Ureter (tissue), 1 donor: ENCODE data around the gene TMEM200A. TPM values are rescaled to one million over a fixed set of nuclear protein-coding genes. Genes with fewer than 3 reads are reported as not detected.
"Not testable (repeated sequence)": the region's sequence is repeated elsewhere in the genome, so short reads cannot be mapped to it uniquely, and the experiment has no call there.

ENCODE experiments used
- DNase-seq: peaks from one replicate; pipeline ENCODE4 v3.0.0-alpha.2; 2020; ENCODE audit warnings: low spot score
- total RNA-seq: library from RNA; stranded (reverse); gene quantifications from one replicate; pipeline ENCODE4 v1.2.4, GENCODE V29; 2023
- donor health status: DM: yes; HTN: yes; CAD: no.

TMEM200A gene
- total RNA-seq: 4.5 TPM

DNA sequence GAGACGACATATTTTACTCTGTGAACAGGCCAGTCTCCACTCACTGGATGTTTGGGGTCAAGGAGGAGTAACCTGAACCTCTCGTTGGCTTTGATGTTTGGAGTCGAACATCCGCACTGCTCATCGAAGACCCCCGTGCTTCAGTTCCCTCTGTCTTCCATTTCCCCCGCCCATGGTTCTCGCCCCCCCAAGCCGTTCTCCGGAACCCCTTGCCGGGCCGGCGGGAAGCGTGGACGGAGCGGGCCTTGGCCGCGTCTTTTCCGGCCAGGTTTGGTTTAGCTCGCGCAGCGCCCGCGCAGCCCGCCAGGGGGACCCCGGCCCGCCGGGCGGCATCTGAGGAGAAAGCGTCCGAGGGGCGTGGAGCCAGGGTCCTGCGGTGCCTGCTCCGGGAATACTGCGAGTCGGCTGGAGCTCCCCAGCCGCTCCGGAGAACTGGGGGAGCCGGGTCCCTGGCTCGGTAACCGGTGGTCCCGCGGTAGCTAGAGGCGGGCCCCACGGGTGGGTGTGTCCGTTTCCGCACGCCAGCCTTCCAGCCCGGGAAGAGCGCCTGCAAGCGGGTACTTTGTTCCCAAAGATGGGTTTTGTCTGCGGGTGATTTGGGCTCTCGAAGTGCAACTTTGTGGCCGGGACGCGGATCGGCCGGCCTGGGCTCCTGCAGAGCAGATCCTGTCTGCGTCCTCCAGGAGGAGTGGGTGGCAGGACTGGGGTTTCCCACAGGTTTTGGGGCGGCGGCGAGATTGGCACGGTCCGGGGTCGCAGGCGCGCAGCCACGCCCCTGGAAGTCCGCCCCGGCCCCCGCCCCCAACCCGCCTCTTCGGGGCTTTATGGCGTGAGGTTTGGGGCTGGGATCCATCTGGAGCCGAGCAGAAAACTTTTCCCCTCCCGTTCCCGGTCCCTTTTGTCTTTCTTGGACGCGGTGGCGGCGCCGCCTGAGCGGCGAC, at the start of gene TMEM200A:
TMEM200A (plus strand) TSS at position 852 of the 941 bp plus-strand sequence. CDS start 74,406 bp downstream, outside the sequence.
- peak; percentile 59 for DNase-seq

DNA sequence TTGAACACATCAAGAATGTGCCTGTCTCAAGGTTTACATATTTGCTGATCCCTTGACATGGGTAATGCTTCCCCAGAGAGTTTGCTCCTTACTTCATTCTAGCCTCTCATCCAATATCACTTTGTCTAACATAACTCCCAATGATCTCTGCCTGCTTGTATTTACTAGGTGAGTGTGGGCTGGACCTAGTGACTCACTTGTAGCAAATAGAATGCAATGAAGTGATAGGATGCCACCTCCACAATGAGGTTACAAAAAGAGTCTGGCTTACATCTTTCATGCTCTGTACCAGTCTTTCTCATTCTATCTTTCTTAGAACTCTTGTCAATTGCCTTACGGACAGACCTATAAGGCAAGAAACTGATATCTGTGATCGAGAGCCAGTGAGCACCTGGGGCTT, 44.9 kb upstream of the TMEM200A start:
- no peak for DNase-seq

DNA sequence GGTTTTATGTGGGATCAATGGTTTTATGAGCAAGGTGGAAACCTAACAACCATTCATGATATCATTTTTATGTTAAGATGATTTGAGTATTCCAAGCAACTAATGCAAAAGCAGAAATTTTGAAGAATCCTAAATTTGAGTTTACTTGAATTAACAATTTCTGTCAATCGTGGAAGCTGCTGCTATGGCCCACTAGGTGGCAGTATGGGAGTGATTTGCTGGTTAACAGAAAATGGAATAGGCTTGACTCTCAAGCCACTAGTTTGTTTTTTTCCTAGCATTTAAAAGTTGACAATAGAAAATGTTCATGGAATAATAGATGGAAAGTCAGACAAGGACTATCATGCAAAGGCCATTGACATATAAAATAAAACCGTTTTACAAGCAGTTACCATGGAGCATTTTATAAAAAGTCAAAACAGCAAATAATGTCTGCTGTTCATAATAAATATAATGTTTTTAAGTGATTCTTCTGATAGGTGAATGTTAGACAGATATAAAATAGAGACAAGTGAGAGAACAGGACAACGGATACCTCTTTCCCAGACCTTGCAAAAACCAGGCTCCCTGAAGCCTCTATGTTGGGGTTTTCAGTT, 43.0 kb upstream of the TMEM200A start:
- no peak for DNase-seq

DNA sequence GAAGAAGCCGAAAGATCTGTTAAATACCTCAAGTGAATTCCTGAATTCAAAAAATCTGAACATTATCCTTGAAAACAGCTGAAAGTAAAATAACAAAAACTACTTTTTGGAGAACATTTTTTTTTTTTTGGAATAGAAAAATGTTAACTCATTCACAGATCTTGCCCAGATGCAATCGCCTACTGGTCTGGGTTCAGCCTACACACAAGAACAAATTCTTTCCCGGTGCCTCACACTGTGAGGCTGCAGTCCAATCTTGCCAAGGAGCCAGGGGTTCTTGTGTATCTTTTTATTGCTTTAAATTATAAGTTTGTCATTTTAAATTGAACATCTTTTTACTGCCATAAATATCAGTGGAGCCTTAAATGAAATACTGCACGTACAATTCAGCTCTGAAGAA, 41.2 kb upstream of the TMEM200A start:
- no peak for DNase-seq

DNA sequence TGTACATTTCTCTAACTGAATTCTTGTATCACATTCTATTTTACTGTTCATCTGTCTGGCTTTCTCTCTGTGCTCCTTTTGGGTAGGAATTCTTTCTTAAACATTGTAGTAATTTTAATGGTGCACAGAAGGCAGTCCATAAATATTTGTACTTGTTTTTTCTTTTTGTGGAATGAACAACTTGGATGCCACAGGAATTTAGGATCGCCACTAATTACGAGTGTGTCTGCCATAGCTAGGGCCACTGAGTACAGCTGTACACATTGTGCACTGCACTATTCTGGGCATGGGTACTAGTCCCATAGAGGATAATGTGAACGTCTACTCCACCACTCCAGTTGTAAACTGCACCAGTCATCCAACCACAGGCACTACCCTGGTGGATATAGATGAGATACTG, 39.3 kb upstream of the TMEM200A start:
- DNase-seq: no peak

DNA sequence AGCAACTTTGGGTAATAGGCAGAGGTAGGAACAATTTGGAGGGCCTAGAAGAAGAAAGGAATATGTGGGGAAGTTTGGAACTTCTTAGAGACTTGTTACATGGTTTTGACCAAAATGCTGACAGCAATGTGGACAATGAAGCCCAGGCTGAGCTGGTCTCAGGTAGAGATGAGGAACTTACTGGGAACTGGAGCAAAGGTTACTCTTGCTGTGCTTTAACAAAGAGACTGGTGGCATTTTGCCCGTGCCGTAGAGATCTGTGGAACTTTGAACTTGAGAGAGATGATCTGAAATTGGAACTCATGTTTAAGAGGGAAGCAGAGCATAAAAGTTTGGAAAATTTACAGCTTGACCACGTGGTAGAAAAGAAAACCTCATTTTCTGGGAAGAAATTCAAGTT, 28.3 kb upstream of the TMEM200A start:
- no peak for DNase-seq

DNA sequence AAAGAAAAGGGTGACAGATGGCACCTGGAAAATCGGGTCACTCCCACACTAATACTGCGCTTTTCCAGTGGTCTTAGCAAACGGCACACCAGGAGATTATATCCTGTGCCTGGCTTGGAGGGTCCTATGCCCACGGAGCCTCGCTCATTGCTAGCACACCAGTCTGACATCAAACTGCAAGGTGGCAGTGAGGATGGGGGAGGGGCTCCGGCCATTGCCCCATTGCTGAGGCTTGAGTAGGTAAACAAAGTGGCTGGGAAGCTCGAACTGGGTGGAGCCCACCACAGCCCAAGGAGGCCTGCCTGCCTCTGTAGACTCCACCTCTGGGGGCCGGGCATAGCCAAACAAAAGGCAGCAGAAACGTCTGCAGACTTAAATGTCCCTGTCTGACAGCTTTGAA, 19.5 kb upstream of the TMEM200A start:
- DNase-seq: not testable (repeated sequence)

DNA sequence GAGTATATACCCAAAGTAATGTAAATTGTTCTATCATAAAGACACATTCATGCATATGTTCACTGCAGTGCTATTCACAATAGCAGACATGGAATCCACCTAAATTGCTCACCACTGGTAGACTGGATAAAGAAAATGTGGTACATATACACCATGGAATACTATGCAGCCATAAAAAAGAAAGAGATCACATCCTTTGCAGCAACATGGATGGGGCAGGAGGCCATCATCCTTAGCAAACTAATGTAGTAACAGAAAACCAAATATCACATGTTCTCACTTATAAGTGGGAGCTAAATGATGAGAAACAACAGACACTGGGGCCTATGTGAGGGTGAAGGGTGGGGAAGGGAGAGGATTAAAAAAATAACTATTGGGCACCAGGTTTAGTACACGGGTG, 11.5 kb upstream of the TMEM200A start:
- DNase-seq: no peak

DNA sequence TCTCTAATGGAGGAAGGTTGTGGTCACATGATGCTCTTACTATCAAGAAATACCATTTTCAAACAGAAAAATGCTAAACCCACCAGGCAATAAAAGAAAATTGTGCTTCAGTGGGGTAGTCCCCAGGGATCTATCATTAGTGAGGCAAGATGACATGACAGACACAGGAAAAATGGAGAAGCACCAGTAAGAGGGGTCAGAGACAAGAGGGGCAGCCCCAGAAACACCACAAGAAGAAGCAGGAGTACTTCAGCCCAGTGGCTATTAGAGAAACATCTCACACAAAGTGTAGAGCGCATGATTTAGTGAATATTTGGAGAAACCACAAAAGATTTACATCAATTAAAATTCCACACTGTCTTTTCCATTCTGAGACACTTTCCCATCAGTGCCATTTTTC, 10.2 kb upstream of the TMEM200A start:
- DNase-seq: no peak

DNA sequence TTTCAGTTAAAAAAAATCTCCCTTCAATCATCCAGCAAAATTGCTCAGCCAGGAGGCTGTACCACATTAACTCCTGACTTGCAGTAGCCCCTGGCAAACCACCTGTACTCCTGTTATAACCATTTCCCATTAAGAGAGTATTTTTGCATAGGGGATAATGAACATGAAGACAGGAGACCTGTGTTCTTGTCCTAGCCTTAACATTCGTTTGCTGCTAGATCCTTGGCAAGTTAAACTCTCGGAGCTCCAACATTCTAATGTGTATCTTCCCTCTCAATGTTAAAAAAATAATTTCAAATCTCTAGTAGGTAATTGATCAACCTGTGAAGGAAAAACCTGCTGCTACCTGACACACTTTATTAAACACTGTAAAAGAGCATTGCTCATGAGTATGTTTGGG, 8.4 kb upstream of the TMEM200A start:
- DNase-seq: no peak

DNA sequence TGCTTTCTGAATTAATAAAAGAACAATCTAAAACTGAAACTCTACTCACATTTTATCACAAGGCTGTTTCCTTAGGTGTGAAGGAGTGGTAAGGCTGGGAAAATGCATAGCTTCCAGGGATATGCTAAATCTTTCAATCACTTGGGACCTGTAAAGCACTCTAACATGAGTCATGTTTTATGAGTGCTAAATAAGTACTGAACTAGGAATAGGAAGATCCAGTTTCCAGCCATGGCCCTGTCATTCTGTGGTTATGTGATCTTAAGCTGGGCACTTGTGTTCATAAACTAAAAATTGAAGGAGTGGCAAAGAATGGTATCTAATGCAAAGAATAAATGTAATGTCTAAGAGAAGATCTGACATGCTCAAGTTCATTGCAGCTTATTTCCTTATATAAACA, 6.1 kb upstream of the TMEM200A start:
- DNase-seq: no peak

DNA sequence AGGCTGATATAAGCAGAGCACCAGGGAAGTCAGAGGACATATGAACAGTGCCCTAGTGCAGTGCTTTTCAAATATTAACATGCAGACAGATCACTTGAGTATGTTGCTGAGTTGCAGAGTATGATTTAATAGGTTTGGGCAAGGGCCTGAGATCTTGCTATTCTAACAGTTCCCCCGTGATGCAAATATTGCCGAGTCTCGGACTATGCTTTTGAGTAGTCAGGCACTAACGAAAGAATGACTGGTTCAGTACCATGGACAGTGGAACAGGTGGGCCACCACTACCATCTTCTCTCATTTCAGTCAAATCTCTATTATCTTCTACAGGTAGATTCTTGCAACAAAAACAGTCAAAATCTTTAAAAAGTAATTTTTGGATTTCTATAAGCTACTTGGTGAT, 3.7 kb upstream of the TMEM200A start:
- DNase-seq: no peak

DNA sequence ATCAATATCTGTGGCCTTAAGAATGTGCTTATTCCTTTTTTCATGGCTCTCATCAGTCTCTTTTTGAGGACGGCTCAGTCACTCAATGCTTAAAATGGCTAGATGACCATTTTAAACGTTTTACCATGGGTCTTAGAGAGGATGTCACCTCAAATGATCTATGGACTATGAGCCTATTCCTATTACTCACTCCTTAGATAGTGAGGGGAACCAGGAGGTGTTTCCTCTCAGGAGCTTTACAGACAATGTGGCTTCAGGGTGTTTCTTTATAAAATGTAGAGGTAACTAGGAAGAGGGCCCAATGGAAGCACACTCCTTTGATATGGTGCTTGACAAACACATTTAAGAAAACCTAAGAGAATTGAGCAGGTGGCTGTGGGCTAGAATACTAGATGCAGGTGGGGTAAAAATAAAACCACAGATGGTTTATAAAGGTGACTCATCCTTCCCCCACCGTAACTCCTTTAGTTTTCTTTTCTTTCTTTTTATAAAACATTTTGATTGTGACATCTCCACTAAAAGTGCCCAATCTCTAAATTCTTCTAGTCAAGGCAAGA, 1.5 kb upstream of the TMEM200A start:
- no peak for DNase-seq

DNA sequence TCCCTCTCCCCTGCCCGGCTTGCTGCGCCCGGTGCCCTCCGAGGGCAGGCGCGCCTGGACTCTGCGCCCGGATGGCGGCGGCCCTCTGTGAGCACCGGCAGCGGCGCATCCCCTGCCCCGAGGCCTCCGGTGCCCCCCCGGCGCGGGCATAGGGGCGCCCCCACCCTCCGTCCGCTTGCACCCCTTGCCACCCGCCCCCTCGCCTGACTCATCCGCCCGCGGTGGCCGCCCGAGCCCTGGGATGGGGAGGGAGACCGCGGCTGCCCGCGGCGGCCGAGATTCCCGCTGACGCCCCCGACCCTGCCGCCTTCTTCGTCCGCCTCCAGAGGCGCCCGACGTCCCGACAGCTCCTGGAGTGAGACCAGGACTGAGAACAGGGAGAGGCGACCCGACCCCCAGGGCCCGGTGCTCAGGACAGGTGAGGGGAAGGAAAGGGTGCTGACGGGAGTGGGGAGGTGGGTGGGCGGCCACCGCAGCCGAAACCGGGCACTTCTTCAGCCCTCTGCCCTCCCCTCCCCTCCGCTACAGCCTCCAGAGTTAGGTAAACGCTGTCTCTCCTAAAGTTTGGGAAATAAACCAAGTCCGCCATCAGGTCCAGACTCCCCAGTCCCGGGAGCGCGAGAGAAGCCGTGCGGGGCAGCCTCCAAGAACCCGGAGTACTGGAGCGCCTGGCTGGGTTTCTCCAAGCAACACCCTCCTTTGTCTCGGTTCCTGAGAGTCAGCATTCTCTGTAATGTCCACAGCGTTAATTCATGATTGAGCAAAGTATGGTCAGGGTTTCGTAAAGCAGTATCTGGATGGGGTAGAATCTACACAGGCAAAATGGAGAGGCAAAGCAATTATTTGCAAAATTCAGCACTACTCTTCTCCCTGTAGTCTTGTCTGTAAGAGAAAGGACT, 539 bp downstream of the TMEM200A start:
- peak; percentile 46 for DNase-seq

DNA sequence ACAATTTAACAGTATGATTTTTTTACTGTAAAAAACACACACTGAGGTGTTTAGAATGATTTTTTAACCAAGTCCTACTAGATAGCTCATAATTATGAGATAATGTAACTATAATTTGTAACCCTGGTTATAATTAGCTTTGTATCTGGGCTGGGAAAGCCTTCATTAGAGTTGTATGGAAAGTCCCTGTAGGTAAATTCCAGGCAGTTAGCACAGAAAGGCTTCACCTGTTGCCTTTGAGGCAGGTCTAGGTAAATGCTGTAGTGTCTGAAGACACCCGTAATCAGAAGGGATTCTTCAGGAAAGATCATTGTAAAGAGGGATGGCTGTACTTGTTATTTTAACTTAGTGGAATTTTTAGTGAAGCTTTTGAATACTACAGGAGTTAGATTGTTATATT, 1.9 kb downstream of the TMEM200A start:
- DNase-seq: no peak

DNA sequence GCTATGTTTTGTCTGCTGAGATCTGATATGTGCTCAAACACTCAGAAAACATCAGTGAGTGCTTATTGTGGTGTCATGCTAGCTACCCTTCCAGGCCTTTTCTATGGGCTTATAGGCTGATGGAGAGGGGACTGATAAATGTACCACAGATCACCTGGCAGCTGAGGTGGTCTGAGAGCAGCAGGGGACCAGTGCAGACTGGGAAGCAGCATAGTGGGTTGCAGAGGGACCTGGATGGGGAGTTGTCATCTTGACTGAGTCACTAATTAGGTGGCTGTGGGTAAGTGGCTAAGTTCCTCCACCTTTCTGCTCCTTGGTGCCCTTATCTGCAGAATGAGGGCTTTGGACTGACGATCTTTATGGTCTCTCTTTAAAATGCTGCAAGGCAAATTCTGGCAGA, 2.8 kb downstream of the TMEM200A start:
- DNase-seq: no peak

DNA sequence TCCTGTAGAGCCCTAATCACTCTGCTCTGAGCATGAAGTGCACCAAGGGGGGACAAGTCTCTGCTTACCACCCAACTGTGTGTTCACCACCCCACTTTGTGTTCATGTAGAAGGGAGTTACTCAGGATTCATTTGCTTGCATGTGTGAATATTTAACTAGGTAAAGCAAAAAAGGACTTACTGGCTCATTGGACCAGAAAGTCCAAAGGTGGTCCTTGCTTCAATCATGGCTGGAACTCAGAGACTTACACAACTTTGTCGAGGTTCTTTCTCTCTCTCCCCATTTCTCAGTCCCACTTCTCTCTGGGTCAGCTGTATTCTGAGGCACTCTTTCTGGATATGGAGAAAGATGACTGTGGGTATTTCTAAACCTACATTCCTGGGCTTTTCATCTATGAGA, 4.0 kb downstream of the TMEM200A start:
- DNase-seq: no peak

DNA sequence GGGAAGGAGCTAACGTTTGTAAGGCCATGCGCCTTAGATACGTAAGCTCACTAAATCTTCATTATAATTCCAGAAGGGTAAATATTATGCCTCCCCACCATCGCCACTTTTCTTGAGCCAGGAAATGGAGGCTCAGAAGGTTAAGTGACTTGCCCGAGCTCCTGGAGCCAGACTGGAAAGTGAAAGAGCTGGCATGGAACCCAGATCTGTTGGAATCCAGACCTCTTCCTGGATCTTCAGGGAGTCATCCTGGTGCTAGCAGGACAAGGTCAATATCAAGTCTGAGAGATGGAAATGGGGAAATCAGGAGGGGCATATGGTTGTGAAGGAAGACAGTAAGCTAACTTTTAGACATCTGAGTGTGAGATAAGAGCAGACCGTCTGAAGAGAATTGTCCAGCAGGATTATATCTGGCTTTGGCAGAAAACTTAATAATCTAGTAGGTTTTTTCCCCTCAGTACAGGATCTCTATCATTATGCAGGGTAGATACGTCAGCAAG, 6.2 kb downstream of the TMEM200A start:
- no peak for DNase-seq

DNA sequence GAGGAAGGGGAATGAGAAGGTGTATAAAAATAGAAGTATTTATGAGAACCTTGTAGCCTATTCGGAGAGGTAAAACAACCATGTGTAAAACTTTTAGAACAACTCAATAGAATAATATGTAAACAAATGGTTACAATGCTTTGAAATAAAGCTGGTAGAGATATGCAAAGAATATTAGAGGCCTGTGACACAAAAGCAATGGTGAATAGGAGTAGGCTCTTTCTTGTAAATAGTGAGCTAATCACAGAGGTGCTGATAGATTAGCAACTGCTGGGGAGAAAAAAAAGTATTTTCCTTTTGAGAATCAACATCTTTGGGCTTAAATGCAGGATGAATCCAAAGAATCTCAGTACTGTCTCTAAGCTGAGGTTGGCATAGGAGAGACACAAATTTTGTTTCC, 7.0 kb downstream of the TMEM200A start:
- no peak for DNase-seq

DNA sequence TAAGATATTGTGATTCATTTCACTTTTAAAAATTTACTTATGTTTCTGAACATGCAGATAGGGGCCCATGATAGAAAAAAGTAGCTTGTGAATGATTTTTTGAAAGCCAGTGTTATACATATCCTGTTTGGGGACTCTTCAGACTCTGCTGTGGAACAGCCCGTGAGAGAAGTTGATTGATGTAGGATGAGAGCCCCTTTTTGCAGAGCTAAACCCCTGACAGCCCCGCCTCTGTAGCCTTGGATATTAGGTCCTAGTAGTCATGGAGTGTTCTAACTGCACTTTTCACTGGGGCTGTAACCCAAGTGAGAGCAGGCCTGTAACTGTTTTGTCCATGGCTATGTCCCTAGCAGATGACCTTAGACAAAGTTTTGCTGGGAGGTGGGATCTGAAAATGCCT, 8.2 kb downstream of the TMEM200A start:
- DNase-seq: no peak

DNA sequence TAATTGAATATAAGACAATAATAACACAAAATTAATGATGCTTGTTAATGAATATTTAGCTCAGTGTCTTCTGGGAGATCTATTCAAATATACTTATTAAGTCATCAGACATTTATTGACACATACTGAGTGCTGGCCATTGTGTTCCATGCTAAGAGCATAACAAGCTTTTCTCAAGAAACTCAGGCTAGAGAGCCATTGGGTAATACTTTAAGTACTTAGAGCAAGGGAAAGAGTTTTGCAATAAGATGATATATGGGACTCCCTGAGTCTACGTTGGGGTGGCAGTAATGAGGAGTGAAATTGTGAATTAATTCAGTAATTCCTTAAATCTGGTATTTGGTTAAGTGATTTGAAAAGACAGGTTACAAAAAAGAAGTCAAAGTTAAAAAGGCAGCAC, 11.1 kb downstream of the TMEM200A start:
- no peak for DNase-seq

DNA sequence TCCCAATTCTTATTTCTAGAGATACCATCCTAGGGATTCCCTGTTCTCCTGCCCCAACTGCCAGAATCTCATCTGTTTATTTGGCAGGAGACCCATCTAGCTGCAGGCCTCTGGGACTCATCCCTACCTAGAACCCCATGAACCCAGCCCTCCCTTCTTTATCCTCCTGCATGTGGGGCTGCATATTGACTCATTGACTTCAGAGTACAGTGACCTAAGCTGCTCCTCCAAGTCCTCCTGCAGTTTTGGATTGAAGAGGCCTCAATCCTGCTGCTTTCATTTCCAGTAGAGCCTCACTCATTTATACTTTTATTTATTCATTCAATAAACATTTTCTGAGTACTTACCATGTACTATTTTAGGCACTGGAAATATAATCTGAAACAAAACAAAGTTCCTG, 11.6 kb downstream of the TMEM200A start:
- no peak for DNase-seq
